Right lobe of liver (tissue), 4 donors: ENCODE data around the gene SLC38A3.

ENCODE experiments used
- POLR2A ChIP-seq: fragments of 450-650 bp; IDR thresholded peaks from one replicate; pipeline ENCODE4 v1.6.1; 2017; ENCODE audit warnings: antibody characterized with exemption, mild to moderate bottlenecking
- TF ChIP-seq, protein P1 (sequence below), 4 donors: fragments of 200-600 bp in 3 of 4; fragments of 450-650 bp in 1 of 4; IDR thresholded peaks; one replicate each; pipeline versions ENCODE4 v1.5.1 to v1.8.0; 2016 to 2022; ENCODE audit warnings: antibody characterized with exemption in 4 of 4, mild to moderate bottlenecking in 2 of 4
- donor health status: DM: no; HTN: no; CAD: no.
- donor health status: DM: no; HTN: no; CAD: no.
- donor health status: DM: no; HTN: yes; CAD: no.

DNA sequence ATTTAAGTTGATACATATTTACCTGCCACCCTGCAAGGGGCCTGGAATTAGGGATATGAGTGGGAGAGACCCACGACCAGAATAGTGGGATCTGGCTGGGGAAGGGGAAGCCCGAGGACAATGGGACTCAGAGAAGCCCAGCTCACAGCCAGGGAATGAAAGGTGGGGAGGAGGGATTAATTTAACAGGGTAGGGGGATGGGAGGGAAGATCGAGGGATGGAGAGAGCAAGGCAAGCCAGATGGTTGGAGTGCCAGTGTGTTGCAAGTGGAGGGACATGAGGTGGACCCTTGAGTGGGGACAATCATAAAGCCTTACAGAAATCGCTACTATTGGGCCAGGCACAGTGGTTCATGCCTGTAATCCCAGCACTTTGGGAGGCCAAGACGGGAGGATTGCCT, 26.5 kb downstream of the SLC38A3 start:
- TF ChIP-seq, protein P1, sequence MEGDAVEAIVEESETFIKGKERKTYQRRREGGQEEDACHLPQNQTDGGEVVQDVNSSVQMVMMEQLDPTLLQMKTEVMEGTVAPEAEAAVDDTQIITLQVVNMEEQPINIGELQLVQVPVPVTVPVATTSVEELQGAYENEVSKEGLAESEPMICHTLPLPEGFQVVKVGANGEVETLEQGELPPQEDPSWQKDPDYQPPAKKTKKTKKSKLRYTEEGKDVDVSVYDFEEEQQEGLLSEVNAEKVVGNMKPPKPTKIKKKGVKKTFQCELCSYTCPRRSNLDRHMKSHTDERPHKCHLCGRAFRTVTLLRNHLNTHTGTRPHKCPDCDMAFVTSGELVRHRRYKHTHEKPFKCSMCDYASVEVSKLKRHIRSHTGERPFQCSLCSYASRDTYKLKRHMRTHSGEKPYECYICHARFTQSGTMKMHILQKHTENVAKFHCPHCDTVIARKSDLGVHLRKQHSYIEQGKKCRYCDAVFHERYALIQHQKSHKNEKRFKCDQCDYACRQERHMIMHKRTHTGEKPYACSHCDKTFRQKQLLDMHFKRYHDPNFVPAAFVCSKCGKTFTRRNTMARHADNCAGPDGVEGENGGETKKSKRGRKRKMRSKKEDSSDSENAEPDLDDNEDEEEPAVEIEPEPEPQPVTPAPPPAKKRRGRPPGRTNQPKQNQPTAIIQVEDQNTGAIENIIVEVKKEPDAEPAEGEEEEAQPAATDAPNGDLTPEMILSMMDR (IDR thresholded peaks at IDR 0.05), result no peak
- no peak for TF ChIP-seq POLR2A
